Uterus (tissue), 2 donors: ENCODE measurements around the gene CFTR.

Source experiments
- POLR2A ChIP-seq, 2 donors: fragments of 450-650 bp; IDR thresholded peaks; one replicate each; pipeline ENCODE4 v1.6.1; 2016; ENCODE audit warnings: antibody characterized with exemption in 2 of 2, mild to moderate bottlenecking in 1 of 2, moderate library complexity in 1 of 2
- TF ChIP-seq, protein P1 (sequence below), 4 experiments: fragments of 200-600 bp in 2 of 4; fragments of 450-650 bp in 2 of 4; sonication (generic) in 2 of 4; IDR thresholded peaks; one replicate each; pipeline ENCODE4 v1.5.1; 2016 to 2019; ENCODE audit warnings: antibody characterized with exemption in 4 of 4, mild to moderate bottlenecking in 2 of 4, moderate library complexity in 1 of 4

GRCh38 chr7:117659531-117660011 is 179.7 kb downstream of the CFTR start:
- TF ChIP-seq, protein P1, sequence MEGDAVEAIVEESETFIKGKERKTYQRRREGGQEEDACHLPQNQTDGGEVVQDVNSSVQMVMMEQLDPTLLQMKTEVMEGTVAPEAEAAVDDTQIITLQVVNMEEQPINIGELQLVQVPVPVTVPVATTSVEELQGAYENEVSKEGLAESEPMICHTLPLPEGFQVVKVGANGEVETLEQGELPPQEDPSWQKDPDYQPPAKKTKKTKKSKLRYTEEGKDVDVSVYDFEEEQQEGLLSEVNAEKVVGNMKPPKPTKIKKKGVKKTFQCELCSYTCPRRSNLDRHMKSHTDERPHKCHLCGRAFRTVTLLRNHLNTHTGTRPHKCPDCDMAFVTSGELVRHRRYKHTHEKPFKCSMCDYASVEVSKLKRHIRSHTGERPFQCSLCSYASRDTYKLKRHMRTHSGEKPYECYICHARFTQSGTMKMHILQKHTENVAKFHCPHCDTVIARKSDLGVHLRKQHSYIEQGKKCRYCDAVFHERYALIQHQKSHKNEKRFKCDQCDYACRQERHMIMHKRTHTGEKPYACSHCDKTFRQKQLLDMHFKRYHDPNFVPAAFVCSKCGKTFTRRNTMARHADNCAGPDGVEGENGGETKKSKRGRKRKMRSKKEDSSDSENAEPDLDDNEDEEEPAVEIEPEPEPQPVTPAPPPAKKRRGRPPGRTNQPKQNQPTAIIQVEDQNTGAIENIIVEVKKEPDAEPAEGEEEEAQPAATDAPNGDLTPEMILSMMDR (IDR thresholded peaks at IDR 0.05), result no peak
- TF ChIP-seq POLR2A (IDR thresholded peaks at IDR 0.05), result no peak
